PC-9 (cell line): ENCODE results near the gene CABCOCO1. TPM values are rescaled to one million over a fixed set of nuclear protein-coding genes. Genes with fewer than 3 reads are reported as not detected.

ENCODE experiments used
- BruUV-seq: library from RNA; stranded (reverse); fragments of 400-500 nt; replicated peaks from 2 replicates; lab custom pipeline; 2021; lab: Mats Ljungman, UMichigan
- CTCF ChIA-PET: fragments of 300-600 bp; sonication (Branson Sonifier 250); formaldehyde crosslinking; loops from one replicate; lab custom pipeline; 2022; ENCODE audit warnings: antibody characterized with exemption; lab: Charles Lee
- POLR2A ChIA-PET: fragments of 300-600 bp; sonication (Branson Sonifier 250); formaldehyde crosslinking; loops from one replicate; lab custom pipeline; 2022; ENCODE audit warnings: antibody characterized with exemption; ENCODE audit not compliant: unreplicated experiment; lab: Charles Lee
- DNase-seq, 2 experiments: peaks; one replicate each; pipeline versions ENCODE4 v3.0.0 to v3.0.0-alpha.2; 2015 to 2022; ENCODE audit warnings: mixed read lengths in 1 of 2
- H2AFZ ChIP-seq: fragments of 200-600 bp; sonication (generic); 2 replicates; pipeline ENCODE4 v1.8.1; 2017; ENCODE audit warnings: antibody characterized with exemption
- H3F3A ChIP-seq: fragments of 200-600 bp; sonication (generic); 2 replicates; pipeline ENCODE4 v1.8.1; 2017; ENCODE audit warnings: antibody characterized with exemption, mild to moderate bottlenecking, low read depth; ENCODE audit not compliant: insufficient read depth
- H3K27ac ChIP-seq: fragments of 200-600 bp; sonication (generic); 2 replicates; pipeline ENCODE4 v1.6.1; 2016; ENCODE audit warnings: mixed run types
- H3K27me3 ChIP-seq: fragments of 200-600 bp; sonication (generic); 2 replicates; pipeline ENCODE4 v1.6.1; 2016; ENCODE audit warnings: low read depth, mixed run types; ENCODE audit not compliant: insufficient read depth
- H3K36me3 ChIP-seq: fragments of 200-600 bp; sonication (generic); 2 replicates; pipeline ENCODE4 v1.6.1; 2016; ENCODE audit warnings: low read depth, mixed run types
- H3K4me1 ChIP-seq: fragments of 200-600 bp; sonication (generic); replicated peaks from 2 replicates; pipeline ENCODE4 v1.6.1; 2016; ENCODE audit warnings: mixed run types; ENCODE audit not compliant: insufficient read depth
- H3K4me2 ChIP-seq: fragments of 200-600 bp; sonication (generic); 2 replicates; pipeline ENCODE4 v1.6.1; 2017; ENCODE audit warnings: mixed run types
- H3K4me3 ChIP-seq: fragments of 200-600 bp; sonication (generic); 2 replicates; pipeline ENCODE4 v1.6.1; 2016; ENCODE audit warnings: mixed run types
- H3K79me2 ChIP-seq: fragments of 200-600 bp; sonication (generic); 2 replicates; pipeline ENCODE4 v1.6.1; 2017; ENCODE audit warnings: low read depth, mixed run types
- H3K9me2 ChIP-seq: fragments of 200-600 bp; sonication (generic); 2 replicates; pipeline ENCODE4 v1.8.1; 2017; ENCODE audit warnings: mild to moderate bottlenecking; ENCODE audit not compliant: insufficient read depth
- H3K9me3 ChIP-seq: fragments of 200-600 bp; sonication (generic); 2 replicates; pipeline ENCODE4 v1.8.1; 2016; ENCODE audit warnings: low read depth; ENCODE audit not compliant: insufficient read depth
- H4K20me1 ChIP-seq: fragments of 200-600 bp; sonication (generic); 2 replicates; pipeline ENCODE4 v1.8.1; 2017; ENCODE audit not compliant: insufficient read depth
- EZH2 ChIP-seq: fragments of 200-600 bp; sonication (generic); IDR thresholded peaks from 2 replicates; pipeline ENCODE4 v1.8.0; 2017; ENCODE audit warnings: antibody characterized with exemption, low read depth
- intact Hi-C: fragments of 100-400 bp; cut with micrococcal nuclease; formaldehyde crosslinking; loops from one replicate; pipeline ENCODE4 v1.10.0; 2022; ENCODE audit not compliant: unreplicated experiment
- total RNA-seq: library from RNA; stranded (reverse); gene quantifications from 2 replicates; pipeline ENCODE4 v1.2.3, GENCODE V29; 2021
- TF ChIP-seq, protein P1 (sequence below): fragments of 200-600 bp; sonication (generic); conservative IDR thresholded peaks from 2 replicates; pipeline ENCODE4 v1.6.1; 2017; ENCODE audit warnings: mixed run types, antibody characterized with exemption, mild to moderate bottlenecking, moderate library complexity

The CABCOCO1 gene
- total RNA-seq, 1 experiment from 2014 or later: not detected

DNA sequence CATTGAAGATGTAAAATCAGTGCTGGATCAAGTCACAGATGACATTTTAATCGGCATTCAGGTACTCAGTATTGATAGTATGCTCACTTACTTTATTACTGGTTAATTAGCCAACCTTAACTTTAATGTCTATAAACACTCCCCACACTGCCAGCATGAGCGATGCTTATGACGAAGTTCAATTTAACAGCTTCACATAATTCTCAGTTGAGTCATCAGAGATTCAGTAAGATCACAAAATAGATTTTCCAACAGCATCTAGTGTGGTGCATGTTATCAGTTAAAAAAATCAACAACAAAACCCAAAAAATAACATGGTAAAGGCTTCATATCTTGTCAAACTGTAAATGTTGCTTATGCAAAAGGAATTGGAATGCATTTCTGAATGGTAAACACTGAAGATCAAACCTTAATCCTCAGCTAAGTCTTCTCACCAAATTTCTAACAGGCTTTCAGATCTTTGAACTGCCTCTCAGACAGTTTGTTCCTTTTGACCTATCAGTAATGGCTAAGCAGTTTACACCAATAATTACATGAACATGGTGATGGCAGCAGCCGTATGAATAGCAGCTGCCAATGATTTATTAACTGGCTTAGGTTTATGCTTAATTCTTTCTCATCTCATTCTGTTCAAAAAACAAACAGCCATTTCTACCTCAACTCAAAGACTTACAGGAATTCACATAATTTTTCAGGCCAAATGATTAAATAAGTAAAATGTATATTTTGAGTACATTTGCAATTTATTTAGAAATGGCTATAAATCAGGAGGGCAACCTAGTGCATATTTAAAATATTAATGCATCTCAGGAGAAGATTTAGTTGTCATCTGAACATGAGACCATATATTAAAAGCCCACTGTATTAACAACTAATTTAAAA is 98.5 kb downstream of the CABCOCO1 start:
- Histone ChIP-seq H2AFZ (no peak overlapping the region; the same call in 1 of the 2 replicates), H3K4me1 (peaks cover 19% of the 10 kb centered on the region), H3K79me2 (no peaks in the 10 kb centered on the region), H3K9me3 (no peaks in the 10 kb centered on the region), H3K9me2 (no peaks in the 10 kb centered on the region), H4K20me1 (no peaks in the 10 kb centered on the region), H3K4me3 (no peak overlapping the region), H3K27ac (peak overlapping the region; percentile 9; the same call in 1 of the 2 replicates), H3K27me3 (no peaks in the 10 kb centered on the region), H3F3A (peaks cover 15% of the 10 kb centered on the region; the same call in 1 of the 2 replicates), H3K4me2 (peak overlapping the region; percentile 17), H3K36me3 (no peaks in the 10 kb centered on the region)
- CTCF ChIA-PET: interaction anchor here (1.6 kb wide), 1 partner anchor 10 kb away, joined by 3 read pairs; no protein-coding TSS in a partner anchor
- no TSS peak for BruUV-seq
- POLR2A ChIA-PET: no interaction called here
- peak in 1 of 2 experiments; percentile 80 for DNase-seq
- TF ChIP-seq EZH2: no peak
- TF ChIP-seq, protein P1, sequence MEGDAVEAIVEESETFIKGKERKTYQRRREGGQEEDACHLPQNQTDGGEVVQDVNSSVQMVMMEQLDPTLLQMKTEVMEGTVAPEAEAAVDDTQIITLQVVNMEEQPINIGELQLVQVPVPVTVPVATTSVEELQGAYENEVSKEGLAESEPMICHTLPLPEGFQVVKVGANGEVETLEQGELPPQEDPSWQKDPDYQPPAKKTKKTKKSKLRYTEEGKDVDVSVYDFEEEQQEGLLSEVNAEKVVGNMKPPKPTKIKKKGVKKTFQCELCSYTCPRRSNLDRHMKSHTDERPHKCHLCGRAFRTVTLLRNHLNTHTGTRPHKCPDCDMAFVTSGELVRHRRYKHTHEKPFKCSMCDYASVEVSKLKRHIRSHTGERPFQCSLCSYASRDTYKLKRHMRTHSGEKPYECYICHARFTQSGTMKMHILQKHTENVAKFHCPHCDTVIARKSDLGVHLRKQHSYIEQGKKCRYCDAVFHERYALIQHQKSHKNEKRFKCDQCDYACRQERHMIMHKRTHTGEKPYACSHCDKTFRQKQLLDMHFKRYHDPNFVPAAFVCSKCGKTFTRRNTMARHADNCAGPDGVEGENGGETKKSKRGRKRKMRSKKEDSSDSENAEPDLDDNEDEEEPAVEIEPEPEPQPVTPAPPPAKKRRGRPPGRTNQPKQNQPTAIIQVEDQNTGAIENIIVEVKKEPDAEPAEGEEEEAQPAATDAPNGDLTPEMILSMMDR: no peak
- intact Hi-C loops: no loop called here

DNA sequence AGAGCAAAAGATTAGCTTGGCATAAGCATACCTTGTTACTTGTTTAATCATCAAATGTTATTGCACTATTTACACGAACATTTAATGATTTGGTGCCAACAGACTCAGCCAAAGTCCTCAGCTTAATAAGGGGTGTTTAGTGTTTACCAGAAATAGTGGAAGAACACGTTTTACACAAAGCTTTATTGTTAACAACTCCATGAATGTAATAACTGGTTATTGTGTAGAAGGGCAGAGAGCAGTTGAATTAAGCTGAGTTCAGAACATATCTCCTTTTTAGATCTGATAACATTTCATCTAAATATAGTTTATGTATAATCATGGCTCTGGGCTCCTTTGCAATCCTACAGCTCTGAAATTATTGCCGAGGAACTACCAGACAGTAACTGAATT is 99.1 kb downstream of the CABCOCO1 start:
- ChIA-PET CTCF (interaction anchor here (1.6 kb wide), 1 partner anchor 11 kb away, joined by 3 read pairs; no protein-coding TSS in a partner anchor), POLR2A (interaction anchor here (0.6 kb wide), 1 partner anchor 141 kb away, joined by 3 read pairs; no protein-coding TSS in a partner anchor)
- DNase-seq: peak in 1 of 2 experiments; percentile 65
- H3F3A ChIP-seq: peaks cover 15% of the 10 kb centered on the region; the same call in 1 of the 2 replicates
- no peaks in the 10 kb centered on the region for H3K36me3 ChIP-seq
- no peaks in the 10 kb centered on the region for H3K9me3 ChIP-seq
- no peaks in the 10 kb centered on the region for H3K79me2 ChIP-seq
- intact Hi-C loops: no loop called here
- peak overlapping the region; percentile 17; the same call in 1 of the 2 replicates for H3K4me2 ChIP-seq
- no peaks in the 10 kb centered on the region for H3K27me3 ChIP-seq
- H4K20me1 ChIP-seq: no peaks in the 10 kb centered on the region
- H3K4me1 ChIP-seq: peaks cover 19% of the 10 kb centered on the region
- BruUV-seq: no TSS peak
- H3K9me2 ChIP-seq: no peaks in the 10 kb centered on the region
- H3K4me3 ChIP-seq: no peak overlapping the region
- H2AFZ ChIP-seq: no peak overlapping the region
- no peak overlapping the region for H3K27ac ChIP-seq
- TF ChIP-seq EZH2: no peak
- TF ChIP-seq, protein P1: no peak

DNA sequence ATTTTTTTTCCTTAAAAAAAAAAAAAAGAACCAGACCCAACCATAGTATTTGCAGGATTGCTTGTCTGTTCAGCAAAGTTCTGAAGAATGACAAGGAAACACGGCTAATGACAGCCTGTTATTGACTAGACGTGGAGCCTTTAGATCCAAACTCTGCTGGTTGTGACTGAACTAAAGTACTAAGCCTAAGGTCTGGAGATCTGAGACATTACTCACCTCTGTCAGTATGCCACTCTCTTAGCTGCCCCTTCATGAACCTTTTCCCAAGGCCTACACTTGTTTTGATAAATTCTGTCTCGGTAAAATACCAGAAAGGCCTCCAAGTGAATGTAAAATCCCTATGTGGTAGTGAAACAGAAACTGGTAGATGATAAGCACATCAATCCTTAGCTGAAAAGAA is 101.0 kb downstream of the CABCOCO1 start:
- H3K4me2 ChIP-seq: no peak overlapping the region
- no peak overlapping the region for H3K4me3 ChIP-seq
- peaks cover 19% of the 10 kb centered on the region for H3K4me1 ChIP-seq
- no peaks in the 10 kb centered on the region for H3K9me3 ChIP-seq
- POLR2A ChIA-PET: no interaction called here
- no peaks in the 10 kb centered on the region for H3K79me2 ChIP-seq
- no peaks in the 10 kb centered on the region for H3K27me3 ChIP-seq
- CTCF ChIA-PET: no interaction called here
- TF ChIP-seq, protein P1: no peak
- no peak for TF ChIP-seq EZH2
- DNase-seq: no peak
- H2AFZ ChIP-seq: no peak overlapping the region
- intact Hi-C loops: no loop called here
- no peaks in the 10 kb centered on the region for H4K20me1 ChIP-seq
- peaks cover 15% of the 10 kb centered on the region; the same call in 1 of the 2 replicates for H3F3A ChIP-seq
- no TSS peak for BruUV-seq
- no peaks in the 10 kb centered on the region for H3K9me2 ChIP-seq
- H3K36me3 ChIP-seq: no peaks in the 10 kb centered on the region
- no peak overlapping the region for H3K27ac ChIP-seq
